HG03139 (cell line): ENCODE measurements around the gene MYL1.

Experiments
- ATAC-seq: cut with Tn5 transposase; IDR thresholded peaks from one replicate; pipeline ENCODE4 v1.9.1; 2021; ENCODE audit not compliant: unreplicated experiment

Gene MYL1

GRCh38 chr2:210315015-210315788 lies at the start of gene MYL1:
TSS of gene MYL1 (minus strand) at chr2:210315174. CDS start at chr2:210315042, 132 bp downstream.
- ATAC-seq = no peak

GRCh38 chr2:210363876-210364275 lies 48.9 kb upstream of the MYL1 start:
- ATAC-seq = no peak

- ATAC-seq = peak; percentile 62
These were observed 48.3 kb upstream of the MYL1 start for GRCh38 chr2:210363261-210363660.

GRCh38 chr2:210360412-210360811 lies 45.4 kb upstream of the MYL1 start:
- ATAC-seq = no peak

- ATAC-seq = no peak
These were observed 42.0 kb upstream of the MYL1 start for GRCh38 chr2:210356944-210357343.

GRCh38 chr2:210337159-210337558 lies 22.2 kb upstream of the MYL1 start:
- ATAC-seq = no peak

GRCh38 chr2:210324906-210325305 lies 9.9 kb upstream of the MYL1 start:
- no peak for ATAC-seq

- ATAC-seq = no peak
These were observed 9.5 kb upstream of the MYL1 start for GRCh38 chr2:210324458-210324857.

GRCh38 chr2:210323003-210323402 lies 8.0 kb upstream of the MYL1 start:
- no peak for ATAC-seq

- no peak for ATAC-seq
These were observed 3.9 kb upstream of the MYL1 start for GRCh38 chr2:210318891-210319290.

GRCh38 chr2:210318486-210318885 lies 3.5 kb upstream of the MYL1 start:
- no peak for ATAC-seq

- no peak for ATAC-seq
These were observed 4.4 kb downstream of the MYL1 start for GRCh38 chr2:210310550-210310949.

- no peak for ATAC-seq
These were observed 5.3 kb downstream of the MYL1 start for GRCh38 chr2:210309548-210310233.

GRCh38 chr2:210303498-210303897 lies 11.5 kb downstream of the MYL1 start:
- ATAC-seq = no peak

- ATAC-seq = no peak
These were observed 12.6 kb downstream of the MYL1 start for GRCh38 chr2:210302326-210302725.

- no peak for ATAC-seq
These were observed 15.1 kb downstream of the MYL1 start for GRCh38 chr2:210299866-210300373.

- no peak for ATAC-seq
These were observed 26.6 kb downstream of the MYL1 start for GRCh38 chr2:210288408-210288807.

GRCh38 chr2:210287301-210287700 lies 27.7 kb downstream of the MYL1 start:
- no peak for ATAC-seq

- ATAC-seq = no peak
These were observed 28.8 kb downstream of the MYL1 start for GRCh38 chr2:210286123-210286680.

- ATAC-seq = no peak
These were observed 37.8 kb downstream of the MYL1 start for GRCh38 chr2:210277133-210277532.

GRCh38 chr2:210271300-210271699 lies 43.7 kb downstream of the MYL1 start:
- ATAC-seq = no peak

GRCh38 chr2:210269148-210269547 lies 45.8 kb downstream of the MYL1 start:
- no peak for ATAC-seq
